HG02840 (cell line): ENCODE results near the gene CSGALNACT2.

Experiments
- ATAC-seq: cut with Tn5 transposase; IDR thresholded peaks from one replicate; pipeline ENCODE4 v1.9.1; 2021; ENCODE audit warnings: mild to moderate bottlenecking, moderate library complexity, moderate number of reproducible peaks; ENCODE audit not compliant: unreplicated experiment, low FRiP score

The CSGALNACT2 gene

DNA sequence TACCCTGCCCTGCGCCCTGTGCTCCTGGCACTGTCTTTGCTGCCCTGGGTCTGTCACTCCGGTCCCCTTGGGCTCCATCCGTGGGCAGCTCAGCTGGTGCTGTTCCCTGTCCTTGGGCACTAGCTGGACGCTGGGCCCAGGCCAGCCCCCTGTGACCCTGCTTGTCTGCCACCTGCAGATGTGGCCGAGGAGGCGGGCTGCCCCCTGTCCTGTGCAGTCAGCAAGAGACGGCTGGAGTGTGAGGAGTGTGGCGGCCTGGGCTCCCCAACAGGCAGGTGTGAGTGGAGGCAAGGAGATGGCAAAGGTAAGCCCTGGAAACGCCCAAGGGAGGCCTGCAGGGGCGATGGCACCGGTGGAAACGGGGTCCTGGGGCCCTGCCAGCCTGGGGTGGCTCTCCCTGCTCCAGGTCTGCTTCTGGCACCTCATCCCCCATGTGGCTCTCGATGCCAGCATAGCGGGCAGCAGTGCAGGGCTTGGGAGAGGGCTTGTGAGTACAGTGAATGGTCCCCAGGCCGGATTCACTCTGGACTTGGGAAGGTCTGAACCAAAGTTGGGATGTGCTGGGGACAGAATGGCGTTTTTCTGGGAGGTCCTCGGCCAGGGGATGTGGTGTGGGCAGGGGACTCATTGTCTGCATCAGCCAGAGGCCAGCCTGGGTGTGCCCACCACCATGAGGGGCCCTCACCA lies 26.2 kb upstream of the CSGALNACT2 start:
- no peak for ATAC-seq

DNA sequence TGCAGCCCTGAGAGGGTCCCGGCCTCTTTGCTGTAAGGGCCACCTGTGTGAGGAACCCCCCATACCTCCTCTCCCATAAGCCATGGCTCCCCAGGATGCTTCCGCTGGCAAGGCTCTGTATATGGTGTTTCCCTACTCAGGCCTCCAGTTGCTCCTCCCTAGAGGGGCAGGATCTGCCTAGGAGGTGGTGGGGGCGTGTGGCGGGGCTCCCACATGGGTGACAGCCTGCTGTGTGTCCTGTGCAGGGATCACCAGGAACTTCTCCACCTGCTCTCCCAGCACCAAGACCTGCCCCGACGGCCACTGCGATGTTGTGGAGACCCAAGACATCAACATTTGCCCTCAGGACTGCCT lies 25.7 kb upstream of the CSGALNACT2 start:
- no peak for ATAC-seq

DNA sequence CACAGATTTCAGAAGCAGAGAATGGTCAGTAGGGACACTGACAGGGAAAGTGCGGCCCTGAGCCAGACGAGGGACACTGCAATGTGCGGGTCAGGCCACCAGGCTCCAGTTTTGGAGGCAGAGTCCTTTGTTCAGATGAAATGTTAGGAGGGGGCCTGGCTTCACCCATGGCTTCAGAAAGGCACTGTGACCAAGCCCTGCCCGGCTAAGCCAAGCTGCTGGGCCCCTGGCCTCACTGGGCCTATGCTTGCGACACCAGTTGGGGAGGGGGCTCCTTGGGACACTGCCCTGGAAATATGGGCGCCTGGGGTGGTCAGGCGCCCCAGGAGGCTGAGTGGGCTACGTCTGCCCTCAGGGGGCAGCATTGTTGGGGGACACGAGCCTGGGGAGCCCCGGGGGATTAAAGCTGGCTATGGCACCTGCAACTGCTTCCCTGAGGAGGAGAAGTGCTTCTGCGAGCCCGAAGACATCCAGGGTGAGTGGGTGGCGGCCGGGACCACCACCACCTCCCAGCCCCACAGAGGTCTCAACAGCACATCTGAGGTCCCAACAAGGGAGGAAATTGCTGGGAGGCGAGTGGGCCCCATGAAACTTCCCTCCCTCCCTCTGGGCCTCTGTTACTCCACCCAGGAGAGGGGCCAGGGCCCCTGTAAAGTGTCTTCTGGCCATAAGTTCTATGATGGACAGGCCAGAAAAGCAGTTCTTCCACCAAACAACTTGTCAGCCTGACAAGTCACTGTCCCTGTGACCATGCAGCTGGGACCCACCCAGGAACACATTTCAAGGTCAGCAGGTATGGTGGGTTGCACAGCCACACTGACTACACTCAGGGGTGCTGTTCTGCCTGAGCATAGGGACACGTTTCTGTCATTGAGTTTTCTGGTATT lies 24.8 kb upstream of the CSGALNACT2 start:
- ATAC-seq, result no peak

DNA sequence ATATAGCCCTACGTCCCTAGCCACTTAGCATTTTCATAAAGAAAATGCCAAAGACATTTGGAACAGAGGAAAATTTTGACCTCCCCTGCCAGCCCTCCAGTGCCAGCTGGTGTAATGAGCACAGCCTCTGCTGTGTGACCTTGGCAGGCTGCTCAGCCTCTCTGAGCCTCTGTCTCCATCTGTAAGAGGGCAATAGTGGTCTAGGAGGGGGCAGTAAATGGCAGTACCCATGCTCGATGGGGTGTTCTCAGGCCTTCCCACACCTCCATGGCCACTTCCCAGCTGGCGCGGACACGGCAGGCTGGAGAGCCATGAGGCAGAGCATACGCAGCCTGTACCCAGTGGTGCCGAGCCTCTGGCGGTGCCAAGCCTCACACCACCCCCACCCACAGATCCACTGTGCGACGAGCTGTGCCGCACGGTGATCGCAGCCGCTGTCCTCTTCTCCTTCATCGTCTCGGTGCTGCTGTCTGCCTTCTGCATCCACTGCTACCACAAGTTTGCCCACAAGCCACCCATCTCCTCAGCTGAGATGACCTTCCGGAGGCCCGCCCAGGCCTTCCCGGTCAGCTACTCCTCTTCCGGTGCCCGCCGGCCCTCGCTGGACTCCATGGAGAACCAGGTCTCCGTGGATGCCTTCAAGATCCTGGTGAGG lies 24.0 kb upstream of the CSGALNACT2 start:
- no peak for ATAC-seq

DNA sequence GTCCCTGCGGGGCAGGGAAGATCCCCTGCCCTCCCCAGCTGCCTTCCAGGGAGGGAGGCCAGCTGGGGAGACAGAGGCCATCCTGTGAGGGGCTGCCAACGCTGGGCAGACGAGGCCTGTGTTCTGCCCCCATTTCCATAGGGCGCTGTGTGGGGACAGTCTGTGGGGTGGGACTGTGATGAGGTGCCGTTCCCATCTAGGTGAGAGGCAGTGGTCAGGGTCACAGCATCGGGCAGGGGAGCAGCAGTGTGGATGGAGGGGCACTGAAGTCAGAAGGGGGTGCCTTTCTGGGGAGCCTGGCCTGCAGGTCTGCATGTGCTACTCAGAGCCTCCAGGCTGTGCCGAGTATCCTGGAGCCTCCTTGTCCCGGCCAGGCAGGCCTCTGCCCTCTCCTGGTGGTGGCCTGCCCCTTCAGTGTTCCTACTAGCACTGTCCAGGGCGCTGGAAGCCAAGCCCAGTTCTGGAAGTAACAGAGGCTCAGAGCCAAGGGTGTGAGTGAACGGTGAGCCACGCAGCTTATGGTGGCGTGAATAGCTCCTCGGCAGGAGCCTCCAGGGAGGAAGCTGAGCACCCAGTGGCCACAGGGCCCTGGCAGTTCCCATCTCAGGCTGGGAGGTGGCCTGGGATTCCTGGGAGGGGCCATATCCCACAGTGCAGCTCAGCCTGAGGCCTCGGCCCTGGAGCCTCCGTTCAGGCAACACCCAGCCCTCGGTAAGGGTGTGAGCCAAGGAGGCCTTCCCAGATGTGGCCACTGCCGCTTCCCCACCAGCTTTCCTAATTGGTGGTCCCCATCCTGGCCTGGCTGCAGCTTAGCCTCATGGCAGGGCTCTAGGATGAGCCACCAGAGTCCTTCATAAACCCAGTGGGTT lies 23.3 kb upstream of the CSGALNACT2 start:
- ATAC-seq, result no peak

DNA sequence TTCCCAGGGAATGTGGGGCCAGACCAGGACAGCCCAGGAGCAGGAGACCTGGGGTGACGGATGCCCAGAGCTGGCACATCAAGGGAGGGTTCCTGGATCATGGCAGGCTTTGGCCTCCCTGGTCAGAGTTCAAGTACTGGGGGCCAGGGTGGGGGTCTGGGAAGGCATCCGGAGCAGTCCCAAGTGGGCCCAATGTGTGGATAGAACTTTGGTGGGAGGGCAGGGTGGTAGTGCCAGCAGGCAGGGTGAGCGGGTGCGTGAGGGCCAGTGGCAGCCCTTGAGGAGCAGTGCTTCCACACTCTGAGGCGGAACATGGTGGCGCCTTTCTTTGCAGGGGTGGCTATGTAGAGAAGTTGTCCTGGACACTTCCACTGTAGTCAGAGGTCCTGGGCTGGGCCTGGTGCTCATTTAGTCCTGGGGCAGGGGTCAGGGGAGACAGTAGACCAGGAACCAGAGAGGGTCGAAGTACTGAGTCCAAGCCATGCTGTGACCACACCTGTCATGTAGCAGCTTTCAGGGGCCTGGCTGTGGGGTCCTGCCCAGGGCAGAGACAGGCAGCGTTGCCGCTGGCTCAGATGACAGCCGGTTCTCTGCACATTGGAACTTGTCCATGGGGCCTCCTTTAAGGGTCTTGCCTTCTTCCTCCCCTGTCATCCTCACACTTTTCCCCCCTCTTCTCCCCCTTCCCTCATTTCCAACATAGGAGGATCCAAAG lies 22.2 kb upstream of the CSGALNACT2 start:
- no peak for ATAC-seq

DNA sequence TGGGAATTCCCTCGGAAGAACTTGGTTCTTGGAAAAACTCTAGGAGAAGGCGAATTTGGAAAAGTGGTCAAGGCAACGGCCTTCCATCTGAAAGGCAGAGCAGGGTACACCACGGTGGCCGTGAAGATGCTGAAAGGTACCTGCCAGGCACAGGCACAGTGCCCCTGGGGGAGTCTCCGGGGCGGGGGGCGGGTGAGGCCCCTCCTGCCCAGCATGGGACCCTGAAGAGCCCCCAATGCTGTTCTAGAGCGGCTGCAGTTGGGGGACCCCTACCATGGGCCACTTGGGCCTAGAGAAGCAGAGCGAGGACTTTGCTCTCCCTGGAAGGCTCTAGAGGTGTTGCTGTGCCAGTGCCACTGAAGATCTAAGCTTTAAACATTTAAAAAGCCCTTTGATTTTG lies 21.6 kb upstream of the CSGALNACT2 start:
- no peak for ATAC-seq

DNA sequence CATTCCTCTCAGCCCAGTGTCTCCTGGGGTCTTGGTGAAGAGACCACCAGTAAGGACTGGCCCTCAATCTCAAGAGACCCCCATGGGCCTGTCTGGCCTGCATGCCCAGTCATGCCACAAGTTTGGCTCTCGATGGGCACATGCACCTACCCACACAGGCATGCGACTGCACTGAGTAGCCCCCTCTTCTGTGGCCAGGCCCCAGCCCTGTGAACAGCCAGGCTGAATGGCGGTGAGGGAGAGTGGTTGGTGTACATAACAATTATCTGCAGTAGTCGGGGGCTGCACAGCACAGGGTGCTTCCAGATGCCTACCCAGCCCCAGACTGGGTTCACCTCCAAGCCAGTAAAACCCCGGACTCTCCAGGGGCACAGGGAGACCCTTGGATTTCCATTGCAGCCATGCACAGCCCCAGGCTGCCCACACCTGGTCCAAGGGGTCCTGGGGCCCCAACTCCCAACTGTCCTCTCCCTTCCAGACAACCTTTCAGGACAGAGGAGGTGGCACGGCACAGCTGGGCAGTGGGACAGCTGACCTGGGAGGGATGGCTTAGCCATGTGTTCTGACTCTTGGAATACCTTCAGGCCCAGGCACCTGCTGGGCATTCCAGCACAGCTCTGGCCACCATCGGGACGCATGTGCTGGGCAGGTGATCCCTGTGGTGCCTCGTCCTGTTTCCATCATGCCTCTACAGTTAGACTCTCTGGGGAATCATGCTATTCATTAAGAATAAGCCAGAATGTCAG lies 21.0 kb upstream of the CSGALNACT2 start:
- no peak for ATAC-seq

DNA sequence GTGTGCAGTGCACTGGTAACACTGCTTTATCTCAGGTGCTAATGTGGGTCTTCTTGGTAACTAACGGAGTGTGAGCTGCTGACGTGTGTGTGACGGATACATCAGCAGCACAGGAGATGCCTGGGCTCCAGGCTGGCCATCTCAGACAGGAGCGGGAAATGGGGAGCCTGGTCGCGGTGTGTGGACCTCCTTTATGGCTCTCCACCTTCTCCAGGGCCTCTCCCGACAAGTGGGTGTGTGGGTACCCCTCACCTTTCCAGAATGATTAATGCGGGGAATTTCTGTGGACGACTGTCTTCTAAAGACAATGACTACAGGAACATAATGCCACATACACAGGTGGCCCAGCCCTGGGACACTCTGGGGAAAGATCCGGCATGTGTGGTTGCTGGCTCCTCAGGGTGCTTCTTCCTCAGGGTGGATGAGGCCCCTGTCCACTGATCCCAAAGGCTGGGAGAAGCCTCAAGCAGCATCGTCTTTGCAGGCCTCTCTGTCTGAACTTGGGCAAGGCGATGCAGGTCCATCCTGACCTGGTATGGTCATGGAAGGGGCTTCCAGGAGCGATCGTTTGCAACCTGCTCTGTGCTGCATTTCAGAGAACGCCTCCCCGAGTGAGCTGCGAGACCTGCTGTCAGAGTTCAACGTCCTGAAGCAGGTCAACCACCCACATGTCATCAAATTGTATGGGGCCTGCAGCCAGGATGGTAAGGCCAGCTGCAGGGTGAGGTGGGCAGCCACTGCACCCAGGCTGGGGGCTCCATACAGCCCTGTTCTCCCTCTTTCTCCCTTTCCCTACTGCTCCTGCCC lies 20.3 kb upstream of the CSGALNACT2 start:
- no peak for ATAC-seq

DNA sequence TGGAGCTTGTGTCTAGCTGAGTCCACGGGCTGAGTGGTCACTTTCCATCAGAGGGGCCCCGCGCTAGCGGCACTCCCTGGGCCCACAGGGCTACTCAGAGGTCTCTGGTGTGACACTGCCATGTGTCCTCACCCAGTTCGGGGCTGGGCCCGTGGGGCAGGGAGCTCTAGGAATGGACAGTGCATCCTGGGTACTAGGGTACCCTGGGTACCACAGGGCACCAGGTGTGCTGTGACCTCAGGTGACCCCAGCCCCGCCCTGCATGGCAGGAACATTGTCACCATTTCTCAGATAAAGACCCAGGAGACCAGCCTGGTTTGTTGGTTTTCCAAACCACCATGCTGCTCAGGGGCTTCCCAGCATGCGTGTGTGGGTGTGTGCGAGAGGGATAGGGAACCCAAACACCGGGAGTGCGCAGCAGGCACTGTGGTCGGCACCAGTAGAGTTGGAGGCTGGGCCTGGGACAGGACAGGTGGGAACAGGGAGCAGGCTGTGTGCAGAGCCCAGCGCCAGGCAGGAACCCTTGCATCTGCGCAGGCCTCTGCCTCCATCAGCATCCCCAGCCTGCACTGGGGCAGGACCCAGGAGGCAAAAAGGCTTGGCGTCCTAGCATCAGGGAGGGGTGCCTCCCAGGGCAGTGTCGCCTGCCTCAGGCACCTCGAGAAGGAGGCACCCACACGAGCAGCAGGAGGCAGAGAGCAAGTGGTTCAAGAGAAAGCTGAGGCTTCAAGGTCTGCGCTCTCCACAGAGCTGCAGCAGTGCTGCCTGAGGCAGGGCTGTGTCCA lies 19.4 kb upstream of the CSGALNACT2 start:
- no peak for ATAC-seq

DNA sequence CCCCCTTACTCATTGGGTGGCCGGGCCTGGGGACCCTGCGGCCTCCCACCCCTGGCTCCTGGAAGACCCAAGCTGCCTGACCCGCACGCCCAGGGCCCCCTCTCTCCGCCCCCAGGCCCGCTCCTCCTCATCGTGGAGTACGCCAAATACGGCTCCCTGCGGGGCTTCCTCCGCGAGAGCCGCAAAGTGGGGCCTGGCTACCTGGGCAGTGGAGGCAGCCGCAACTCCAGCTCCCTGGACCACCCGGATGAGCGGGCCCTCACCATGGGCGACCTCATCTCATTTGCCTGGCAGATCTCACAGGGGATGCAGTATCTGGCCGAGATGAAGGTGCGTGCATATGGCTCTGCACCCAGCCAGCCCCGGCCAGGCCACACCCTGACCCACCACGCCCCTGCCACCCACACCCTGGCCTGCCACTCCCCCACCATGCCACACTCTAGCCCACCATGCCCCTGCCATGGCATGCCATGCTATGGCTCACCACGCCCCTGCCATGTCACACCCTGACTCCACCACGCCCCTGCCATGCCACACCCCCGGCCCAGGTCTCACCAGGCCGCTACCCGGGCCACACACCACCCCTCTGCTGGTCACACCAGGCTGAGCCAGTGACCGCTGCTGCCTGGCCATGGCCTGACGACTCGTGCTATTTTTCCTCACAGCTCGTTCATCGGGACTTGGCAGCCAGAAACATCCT lies 18.7 kb upstream of the CSGALNACT2 start:
- ATAC-seq, result no peak

DNA sequence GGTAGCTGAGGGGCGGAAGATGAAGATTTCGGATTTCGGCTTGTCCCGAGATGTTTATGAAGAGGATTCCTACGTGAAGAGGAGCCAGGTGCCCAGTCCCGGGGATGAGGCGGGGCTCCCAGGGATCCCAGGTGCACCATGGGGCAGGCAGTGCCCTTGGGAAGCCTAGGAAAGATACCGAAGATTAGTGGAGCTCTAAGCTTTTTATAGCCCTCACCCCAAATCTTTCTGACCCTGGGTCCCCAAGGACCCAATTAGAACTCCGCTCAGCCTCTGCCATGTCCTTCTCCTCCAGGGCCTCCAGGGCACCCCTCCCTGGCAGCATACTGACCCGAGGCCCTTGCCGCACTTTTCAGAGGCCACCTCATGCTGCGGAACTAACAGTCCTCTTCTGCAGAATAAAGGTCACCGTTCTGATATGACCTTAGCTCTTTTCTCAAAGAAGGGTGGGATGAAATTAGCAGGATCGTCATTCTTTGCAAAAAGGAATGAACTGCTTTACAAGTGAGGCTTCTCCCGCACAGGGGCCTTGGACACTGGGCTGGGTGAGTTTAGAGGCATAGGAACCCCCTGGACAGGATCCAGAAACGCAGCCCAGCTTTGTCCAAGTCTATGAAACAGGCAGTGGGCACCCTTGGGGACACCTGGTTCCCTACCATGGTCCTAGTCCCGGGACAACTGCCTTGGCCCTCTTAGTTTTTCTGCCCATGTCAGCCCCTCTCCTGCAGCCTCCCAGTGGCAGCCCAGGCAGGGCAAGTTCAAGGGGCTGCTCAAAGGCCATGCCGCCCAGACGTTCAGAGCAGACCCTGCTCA lies 17.9 kb upstream of the CSGALNACT2 start:
- peak; percentile 8 for ATAC-seq

DNA sequence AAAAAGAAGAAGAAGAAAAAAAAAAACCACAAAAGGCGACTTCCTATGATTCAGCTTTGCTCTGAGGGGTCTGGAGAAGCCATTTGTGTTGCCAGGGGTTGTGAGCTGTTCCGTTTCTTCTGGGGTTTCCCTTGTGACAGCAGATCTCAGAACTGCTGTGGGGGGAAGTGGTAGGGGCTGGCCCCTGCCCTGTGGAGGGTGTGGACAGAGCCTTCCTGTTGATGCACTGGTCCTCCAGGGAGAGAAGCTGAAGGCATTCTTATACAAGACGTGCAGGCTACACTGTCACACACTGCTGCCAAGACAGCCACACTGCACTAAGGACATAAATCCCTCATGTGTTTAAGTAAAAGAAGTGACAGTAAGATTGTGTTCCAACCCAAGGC lies 17.3 kb upstream of the CSGALNACT2 start:
- ATAC-seq, result peak; percentile 82

DNA sequence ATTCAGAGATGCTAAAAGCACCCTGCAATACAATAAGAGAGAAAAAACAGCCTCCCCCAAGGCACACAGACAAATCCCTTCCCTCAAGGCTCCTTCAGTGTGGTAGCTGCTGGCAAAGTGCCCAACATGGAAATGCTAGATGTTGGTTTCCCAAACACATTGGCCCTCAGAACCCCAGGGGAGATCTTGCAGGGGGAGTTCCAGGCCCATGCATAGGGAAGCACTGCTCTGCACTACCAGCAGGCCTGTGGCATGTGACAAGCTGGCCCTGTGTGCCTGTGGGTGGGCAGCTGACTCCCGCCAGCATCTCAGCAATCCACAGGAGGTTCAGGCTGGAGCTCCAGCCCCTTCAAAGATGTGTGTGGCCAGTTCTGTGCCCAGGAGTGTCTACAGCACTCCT lies 16.8 kb upstream of the CSGALNACT2 start:
- ATAC-seq, result no peak

DNA sequence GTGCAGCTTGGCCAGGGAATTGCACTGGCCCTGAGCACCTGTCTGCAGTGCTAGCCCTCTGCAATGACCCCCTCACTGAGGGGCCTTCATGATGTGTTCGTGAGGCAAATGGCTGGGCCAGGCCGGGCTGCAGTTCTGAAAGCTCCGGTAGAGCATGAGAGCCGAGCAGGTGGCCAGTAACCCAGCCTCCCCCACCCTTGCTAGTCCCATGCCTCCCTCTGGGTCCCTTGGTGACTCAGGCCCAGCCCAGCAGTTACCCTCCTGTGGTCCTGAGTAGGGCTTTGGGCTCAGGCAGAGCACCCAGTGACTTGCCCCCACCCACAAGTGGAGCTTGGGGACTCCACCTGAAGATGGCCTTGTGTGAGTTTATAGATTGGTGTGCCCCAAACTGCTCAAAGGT lies 16.1 kb upstream of the CSGALNACT2 start:
- no peak for ATAC-seq

DNA sequence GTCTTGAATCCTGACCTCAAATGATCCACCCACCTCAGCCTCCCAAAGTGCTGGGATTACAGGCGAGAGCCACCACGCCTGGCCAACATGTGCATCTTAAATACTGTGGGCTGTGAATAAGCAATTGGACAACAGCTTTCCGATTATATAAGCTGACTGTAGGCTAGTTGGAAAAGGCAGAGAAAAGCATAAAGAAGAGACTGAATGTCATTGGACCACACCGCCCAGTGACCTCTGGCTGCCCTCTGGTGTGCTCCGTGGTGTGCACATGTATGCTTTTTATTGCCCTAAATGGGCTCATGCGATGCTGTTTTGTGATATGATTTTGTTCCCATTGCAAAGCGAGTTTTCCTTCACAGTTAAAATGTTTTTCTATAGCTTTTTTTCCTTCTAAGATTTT lies 15.4 kb upstream of the CSGALNACT2 start:
- no peak for ATAC-seq
